OCI-LY3 (cell line): ENCODE measurements around the gene TNS3.
A peak's percentile ranks its signal among the peaks of the same experiment; 100 is the strongest.

Source experiments
- H2AFZ ChIP-seq: fragments of 200-600, 300-600 bp; shearing (Covaris generic); 2 replicates; pipeline ENCODE4 v1.6.0; 2014; ENCODE audit warnings: antibody characterized with exemption, low read depth, low read length
- H3K27ac ChIP-seq: fragments of 200-600, 300-600 bp; sonication (generic); 2 replicates; pipeline ENCODE4 v1.5.1; 2014; ENCODE audit warnings: mild to moderate bottlenecking, low read length, moderate library complexity, mixed read lengths
- H3K27me3 ChIP-seq: fragments of 200-600, 300-600 bp; sonication (generic); 2 replicates; pipeline ENCODE4 v1.6.1; 2014; ENCODE audit warnings: low read depth, low read length, mixed read lengths
- H3K36me3 ChIP-seq: fragments of 200-600, 300-600 bp; sonication (generic); replicated peaks from 2 replicates; pipeline ENCODE3; 2014; ENCODE audit warnings: low read depth, low read length, mixed read lengths
- H3K4me1 ChIP-seq: fragments of 300-600, 200-600 bp; sonication (generic); 2 replicates; pipeline ENCODE4 v1.6.1; 2014; ENCODE audit warnings: low read length, mixed read lengths
- H3K4me2 ChIP-seq: fragments of 200-600, 300-600 bp; sonication (generic); 2 replicates; pipeline ENCODE4 v1.6.1; 2014; ENCODE audit warnings: low read length, mixed read lengths
- H3K4me3 ChIP-seq: fragments of 300-600, 200-600 bp; sonication (generic); 2 replicates; pipeline ENCODE4 v1.5.1; 2014; ENCODE audit warnings: antibody characterized with exemption, mild to moderate bottlenecking, low read length, moderate library complexity
- H3K79me2 ChIP-seq: fragments of 300-600, 200-600 bp; shearing (Covaris generic); 2 replicates; pipeline ENCODE4 v1.6.1; 2014; ENCODE audit warnings: mild to moderate bottlenecking, low read length, mixed read lengths
- H3K9ac ChIP-seq: fragments of 300-600, 200-600 bp; shearing (Covaris generic); 2 replicates; pipeline ENCODE4 v1.6.0; 2014; ENCODE audit warnings: mild to moderate bottlenecking, low read length, moderate library complexity
- H3K9me3 ChIP-seq: fragments of 200-600, 300-600 bp; shearing (Covaris generic); 2 replicates; pipeline ENCODE4 v1.6.1; 2014; ENCODE audit warnings: low read length, mixed read lengths; ENCODE audit not compliant: insufficient read depth
- H4K20me1 ChIP-seq: fragments of 200-600, 300-600 bp; sonication (generic); 2 replicates; pipeline ENCODE4 v1.6.1; 2016; ENCODE audit warnings: low read length, mixed read lengths; ENCODE audit not compliant: insufficient read depth
- CTCF ChIP-seq: fragments of 200-600, 300-600 bp; sonication (generic); IDR thresholded peaks from 2 replicates; pipeline ENCODE4 v1.5.1; 2014; ENCODE audit warnings: antibody characterized with exemption, low read length, low read depth
- EZH2phosphoT487 ChIP-seq: fragments of 200-600 bp; shearing (Covaris generic); IDR thresholded peaks from 2 replicates; pipeline ENCODE4 v1.6.1; 2018; ENCODE audit warnings: antibody characterized with exemption, mixed run types, low read depth

TNS3 gene

GRCh38 chr7:47584536-47584895 is 2.6 kb upstream of the TNS3 start:
- Histone ChIP-seq H3K4me1 (peaks cover 28% of the 10 kb centered on the region), H4K20me1 (no peaks in the 10 kb centered on the region), H3K9me3 (no peaks in the 10 kb centered on the region), H3K27ac (no peak overlapping the region), H3K4me2 (no peak overlapping the region), H3K27me3 (peaks cover 13% of the 10 kb centered on the region), H3K9ac (no peak overlapping the region), H3K4me3 (no peak overlapping the region), H3K79me2 (no peaks in the 10 kb centered on the region), H3K36me3 (no peaks in the 10 kb centered on the region), H2AFZ (no peak overlapping the region)
- TF ChIP-seq EZH2phosphoT487 (no peak), CTCF (no peak)

GRCh38 chr7:47583739-47584535 is 2.0 kb upstream of the TNS3 start:
- H2AFZ ChIP-seq, result no peak overlapping the region
- no peak overlapping the region for H3K27ac ChIP-seq
- TF ChIP-seq EZH2phosphoT487 (no peak), CTCF (no peak)
- H3K4me3 ChIP-seq, result no peak overlapping the region
- H3K4me1 ChIP-seq, result peaks cover 24% of the 10 kb centered on the region
- H4K20me1 ChIP-seq, result no peaks in the 10 kb centered on the region
- no peaks in the 10 kb centered on the region for H3K9me3 ChIP-seq
- H3K4me2 ChIP-seq, result no peak overlapping the region
- no peaks in the 10 kb centered on the region for H3K36me3 ChIP-seq
- H3K9ac ChIP-seq, result no peak overlapping the region
- H3K27me3 ChIP-seq, result peaks cover 13% of the 10 kb centered on the region
- no peaks in the 10 kb centered on the region for H3K79me2 ChIP-seq

- H3K27ac ChIP-seq, result no peak overlapping the region
- H3K4me1 ChIP-seq, result peaks cover 15% of the 10 kb centered on the region
- H3K27me3 ChIP-seq, result peaks cover 13% of the 10 kb centered on the region
- no peak overlapping the region for H3K9ac ChIP-seq
- H4K20me1 ChIP-seq, result no peaks in the 10 kb centered on the region
- H3K4me2 ChIP-seq, result peak overlapping the region; percentile 96
- H3K9me3 ChIP-seq, result no peaks in the 10 kb centered on the region
- TF ChIP-seq CTCF (no peak), EZH2phosphoT487 (no peak)
- no peaks in the 10 kb centered on the region for H3K36me3 ChIP-seq
- no peaks in the 10 kb centered on the region for H3K79me2 ChIP-seq
- H2AFZ ChIP-seq, result no peak overlapping the region
- peak overlapping the region; percentile 87 for H3K4me3 ChIP-seq
These were observed 1.1 kb upstream of the TNS3 start for GRCh38 chr7:47582764-47583738.

- Histone ChIP-seq H3K4me3 (peak overlapping the region; percentile 87), H4K20me1 (no peaks in the 10 kb centered on the region), H3K9me3 (no peaks in the 10 kb centered on the region), H3K4me2 (peak overlapping the region; percentile 96), H3K27ac (no peak overlapping the region), H3K79me2 (no peaks in the 10 kb centered on the region), H3K27me3 (peaks cover 13% of the 10 kb centered on the region), H3K36me3 (no peaks in the 10 kb centered on the region), H2AFZ (peak overlapping the region; percentile 85; the same call in 1 of the 2 replicates), H3K4me1 (peaks cover 17% of the 10 kb centered on the region), H3K9ac (peak overlapping the region; percentile 80)
- TF ChIP-seq EZH2phosphoT487 (no peak), CTCF (no peak)
These were observed 490 bp downstream of the TNS3 start for GRCh38 chr7:47581438-47581803.
